NCI-H1092 (cell line): ENCODE data around the gene GATD1.

Source experiments
- DNase-seq: peaks from one replicate; lab custom pipeline; 2025; lab: John Stamatoyannopoulos, UW

GATD1 gene

DNA sequence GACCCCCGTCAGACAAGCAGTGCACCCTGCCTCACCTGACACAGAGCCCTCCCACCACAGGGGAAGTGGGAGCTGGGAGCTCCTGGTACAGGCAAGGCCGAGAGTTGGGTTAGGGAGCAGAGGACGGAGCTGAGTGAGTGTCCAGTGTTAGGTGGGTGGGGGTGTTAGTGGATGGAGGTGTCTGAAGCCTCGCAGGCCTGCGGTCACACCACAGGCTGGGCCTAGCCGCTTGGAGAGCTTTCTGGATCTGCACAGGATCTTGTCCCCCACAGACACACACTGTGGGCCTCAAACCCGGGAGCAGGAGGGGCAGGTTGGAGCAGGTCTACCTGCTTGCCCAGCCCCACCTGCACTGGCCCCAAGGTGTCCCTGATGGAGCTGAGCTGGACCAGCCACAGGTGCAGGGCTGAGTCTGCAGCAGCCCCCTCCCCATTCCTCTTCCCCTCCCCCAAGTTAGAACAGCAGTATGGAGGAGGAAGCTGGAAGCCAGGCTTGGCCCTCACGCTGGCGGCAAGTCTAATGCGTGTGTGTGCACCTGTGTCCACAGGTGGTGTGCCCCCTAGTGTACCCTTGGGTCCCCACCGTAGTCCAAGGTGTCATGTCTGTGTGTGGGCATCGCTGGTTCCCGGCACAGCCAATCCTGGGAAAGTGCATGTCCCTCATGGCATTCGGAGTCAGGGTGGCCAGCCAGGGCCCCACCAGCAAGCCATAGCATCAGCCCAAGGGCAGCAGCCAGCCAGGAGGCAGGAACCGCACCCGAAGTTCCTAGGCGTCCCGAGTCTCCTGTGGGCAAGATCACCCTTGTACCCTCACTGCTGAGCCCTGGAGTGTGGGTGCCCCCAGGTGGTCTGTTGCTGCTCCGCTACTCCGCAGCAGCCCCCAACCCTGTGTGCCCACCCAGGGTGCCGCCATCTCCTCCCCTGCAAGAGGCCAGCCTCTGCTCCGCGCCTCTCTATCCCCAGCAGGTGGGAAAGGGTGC, 2.0 kb upstream of the GATD1 start:
- DNase-seq = no peak

DNA sequence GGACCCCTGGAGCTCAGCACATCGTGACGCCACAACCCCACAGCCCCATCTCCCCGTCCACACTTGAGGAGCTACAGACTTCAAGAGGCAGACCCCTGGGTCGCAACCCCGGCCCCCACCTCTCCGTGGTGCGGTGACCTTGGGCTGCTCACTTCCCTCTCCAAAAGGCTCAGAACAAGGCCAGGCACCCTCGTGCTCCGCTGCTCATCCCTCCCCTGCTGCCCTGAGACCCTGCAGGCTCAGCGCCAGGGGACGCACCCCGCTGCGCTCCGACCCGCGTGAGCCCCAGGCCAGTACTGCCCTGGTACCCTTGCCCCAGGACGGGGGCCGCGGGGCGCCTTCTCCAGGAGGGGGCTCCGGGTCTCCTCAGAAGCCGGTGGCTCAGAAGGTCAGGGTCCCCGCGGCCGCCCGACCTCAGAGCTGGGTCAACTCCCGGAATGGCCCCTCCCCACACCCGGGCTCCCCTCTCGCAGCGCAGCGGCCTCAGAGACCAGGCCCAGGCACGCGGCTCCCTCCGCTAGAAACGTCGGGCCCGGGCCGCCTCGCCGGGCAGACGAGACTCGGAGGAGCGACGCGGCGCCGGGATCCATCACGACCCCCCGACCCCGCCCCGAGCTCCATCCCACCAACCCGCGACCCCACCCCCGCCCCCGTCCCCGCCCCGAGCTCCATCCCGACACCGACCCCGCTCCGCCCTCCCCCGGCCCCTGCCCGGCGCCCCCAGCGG, 563 bp downstream of the GATD1 start:
- no peak for DNase-seq

DNA sequence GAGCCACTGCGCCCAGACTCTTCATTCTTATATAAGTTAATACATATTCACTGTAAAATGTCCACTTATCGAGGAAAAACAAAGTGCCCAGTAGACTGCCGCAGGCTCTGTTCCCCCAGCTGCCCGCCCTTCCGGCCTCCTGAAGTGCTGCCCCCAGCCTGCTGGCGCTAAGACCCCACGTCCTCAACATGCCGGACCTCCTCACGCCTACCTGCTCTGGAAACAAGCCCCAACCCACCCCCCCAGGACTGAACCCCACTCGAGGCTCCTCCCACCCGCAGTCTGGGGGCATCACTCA, 1.1 kb downstream of the GATD1 start:
- DNase-seq = no peak

DNA sequence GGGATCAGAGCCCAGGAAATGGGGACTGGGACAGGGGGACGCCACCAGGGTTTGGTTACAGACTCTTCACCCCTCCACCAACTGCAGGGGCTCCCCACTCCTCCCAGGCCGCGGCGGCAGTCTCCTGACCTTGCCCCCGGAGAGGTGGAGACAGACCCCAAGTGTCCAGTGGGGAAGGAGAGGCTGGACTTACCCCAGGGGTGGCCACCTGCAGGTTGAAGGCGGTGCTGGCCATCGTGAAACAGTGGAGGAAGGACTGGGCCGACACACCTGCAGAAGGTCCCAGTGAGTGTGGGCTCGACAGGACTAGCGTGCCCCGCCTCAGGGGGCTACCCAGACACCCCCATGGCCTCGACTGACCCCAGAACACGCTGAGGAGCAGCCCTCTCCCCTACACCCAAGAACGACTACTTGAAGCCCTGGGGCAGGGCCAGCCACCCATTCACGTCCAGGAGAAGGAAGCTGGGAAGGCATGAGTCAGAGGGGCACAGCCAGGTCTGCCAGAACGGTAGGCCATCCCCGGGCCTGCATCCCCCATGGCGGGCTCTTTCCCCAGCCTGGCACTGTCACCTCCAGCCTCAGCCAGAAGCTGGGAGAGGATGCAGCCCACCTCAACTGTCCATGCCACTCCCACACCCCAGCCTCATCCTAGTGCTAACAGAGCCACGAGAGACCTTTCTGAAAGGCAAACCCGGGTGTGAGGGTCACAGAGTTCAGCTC, 2.3 kb downstream of the GATD1 start:
- DNase-seq = no peak

DNA sequence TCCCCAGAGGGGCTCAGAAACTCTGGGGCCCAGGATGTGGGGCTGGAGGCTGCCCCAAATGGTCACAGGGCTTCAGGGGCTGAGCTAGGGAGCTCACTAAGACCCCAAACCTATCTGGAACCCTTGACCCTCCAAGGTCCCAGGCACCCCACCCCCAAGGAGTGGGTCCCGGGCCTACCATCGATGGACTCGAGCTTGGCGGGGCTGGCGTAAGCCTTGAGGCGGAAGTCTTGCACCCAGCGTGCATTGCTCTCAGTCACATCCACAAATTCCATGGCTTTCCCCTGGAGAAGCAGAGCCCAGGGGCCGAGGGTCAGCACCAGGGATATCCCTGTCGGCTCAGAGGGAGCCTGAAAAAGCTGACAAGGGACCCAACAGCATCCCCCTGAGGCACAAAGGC, 3.5 kb downstream of the GATD1 start:
- no peak for DNase-seq

GRCh38 chr11:773425-773824, 3.9 kb downstream of the GATD1 start:
- DNase-seq = no peak

GRCh38 chr11:772429-773390, 4.6 kb downstream of the GATD1 start:
- no peak for DNase-seq

DNA sequence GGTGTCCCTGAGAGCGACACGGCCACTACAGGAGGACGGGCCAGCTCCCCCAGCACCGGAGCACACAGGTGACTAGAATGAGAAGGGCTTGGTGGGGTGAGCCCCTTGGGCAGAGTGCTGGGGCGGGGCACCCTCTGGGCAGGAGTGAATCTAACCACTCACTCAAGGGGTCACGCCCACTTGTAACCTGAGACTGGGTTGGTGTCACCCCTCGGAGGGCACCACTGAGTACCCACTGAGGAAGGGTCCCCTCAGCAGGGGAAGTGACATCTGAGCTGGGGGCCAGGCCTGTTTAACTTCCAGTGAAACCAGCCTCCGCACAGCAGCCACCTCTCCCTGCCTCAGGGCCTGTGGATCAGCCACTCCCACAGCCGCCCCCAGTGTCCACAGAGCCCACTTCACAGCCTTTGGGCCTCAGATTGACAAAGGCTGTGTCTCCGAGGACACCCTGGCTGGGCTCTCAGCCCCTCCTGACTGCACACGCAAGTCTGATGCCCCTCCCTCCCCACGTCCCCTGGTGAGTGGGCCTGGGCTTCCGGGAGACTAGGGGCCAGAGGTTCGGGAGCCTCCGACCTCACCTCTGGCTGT, 5.6 kb downstream of the GATD1 start:
- DNase-seq = no peak

DNA sequence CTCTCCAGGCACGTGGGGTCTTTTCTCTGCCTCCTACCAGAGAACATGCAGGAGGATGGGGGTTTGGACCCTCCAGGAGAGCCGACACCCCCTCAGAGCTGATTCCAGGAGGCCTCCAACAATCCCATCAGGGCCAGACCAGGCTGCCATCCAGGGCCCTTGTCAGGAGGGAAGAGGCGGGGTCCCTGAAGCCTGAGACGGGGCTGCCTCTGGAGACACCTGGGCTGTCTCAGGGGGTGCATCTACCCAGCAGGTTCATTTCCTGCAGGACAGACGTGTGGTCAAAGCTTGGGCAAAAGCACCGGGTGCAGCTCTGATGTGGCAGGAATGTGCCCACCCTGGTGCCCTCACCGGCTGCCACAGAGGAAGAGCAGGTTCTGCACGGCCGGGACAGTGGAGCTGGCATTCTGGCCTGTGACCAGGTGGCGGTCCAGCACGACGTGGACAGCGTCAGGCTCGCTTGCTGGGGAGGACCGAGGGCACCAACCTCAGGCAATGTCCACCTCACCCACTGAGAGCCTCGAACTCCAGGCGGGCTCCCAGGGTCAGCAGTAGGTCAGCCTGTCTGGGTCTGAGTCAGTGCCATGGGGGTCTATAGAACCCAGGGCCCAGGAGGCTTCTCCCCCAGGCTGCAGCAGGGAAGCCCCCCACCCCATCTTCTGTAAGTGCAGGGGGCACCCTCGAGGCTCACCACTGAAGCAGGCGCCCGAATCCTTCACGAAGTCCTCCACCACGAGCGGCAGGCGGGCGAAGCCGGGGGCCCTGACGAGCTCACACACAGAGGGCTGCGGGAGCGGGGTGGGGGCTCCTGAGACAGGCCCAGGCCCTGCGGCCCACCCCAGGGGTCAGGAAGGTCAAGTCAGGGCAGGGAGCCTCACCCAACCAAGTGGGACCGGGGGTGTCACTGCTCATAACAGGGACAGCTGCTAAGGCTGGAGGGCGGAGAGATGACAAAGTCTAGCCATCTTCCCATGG, 6.4 kb downstream of the GATD1 start:
- DNase-seq = no peak

DNA sequence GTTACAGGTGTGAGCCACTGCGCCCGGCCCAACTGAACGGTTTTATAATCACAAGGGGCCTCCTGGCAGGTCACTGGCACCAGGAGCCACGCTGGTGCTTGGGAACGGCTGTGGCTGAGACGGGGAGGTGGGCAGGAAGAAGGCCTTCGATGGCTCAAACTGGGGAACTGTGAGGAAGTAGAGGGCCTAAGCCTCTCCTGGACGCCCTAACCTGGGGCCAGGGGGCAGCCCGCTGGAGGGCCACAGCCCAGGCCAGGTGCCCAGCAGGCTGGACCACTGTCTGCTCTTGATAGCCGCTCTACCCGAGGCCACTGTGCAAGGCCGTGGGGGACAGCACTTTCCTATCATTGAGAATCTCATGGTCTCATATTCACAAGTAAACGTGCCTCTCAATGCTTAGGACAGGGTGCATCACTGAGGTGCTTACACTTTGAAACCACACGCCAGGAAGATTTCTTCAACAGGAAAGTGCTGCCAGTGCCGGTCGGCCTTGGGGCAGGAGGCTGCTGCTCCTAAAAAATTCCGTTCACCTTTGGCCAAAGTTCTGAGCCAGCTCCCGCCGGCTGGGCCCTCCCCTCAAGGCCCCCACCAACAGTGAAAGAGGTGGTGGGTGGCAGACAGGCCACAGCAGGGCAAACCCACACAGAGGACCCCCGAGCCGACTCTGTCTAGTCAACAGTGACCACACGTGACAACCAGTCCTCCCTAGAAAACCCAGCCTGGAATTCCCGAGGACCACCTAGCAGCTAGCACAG, 7.2 kb downstream of the GATD1 start:
- no peak for DNase-seq

- DNase-seq = no peak
Measured at GRCh38 chr11:767238-767637, 10.0 kb downstream of the GATD1 start.

DNA sequence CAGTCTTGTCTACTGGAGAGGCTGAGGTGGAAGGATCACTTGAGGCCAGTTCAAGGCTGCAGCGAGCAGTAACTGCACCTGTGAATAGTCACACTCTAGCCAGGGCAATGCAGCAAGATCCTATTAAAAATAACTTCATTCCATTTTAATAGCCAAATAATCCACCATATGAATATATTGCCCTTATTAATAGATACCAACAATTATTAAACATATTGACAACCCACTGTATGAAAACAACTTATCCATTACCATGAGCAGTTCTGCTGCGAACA, 10.4 kb downstream of the GATD1 start:
- DNase-seq = no peak

DNA sequence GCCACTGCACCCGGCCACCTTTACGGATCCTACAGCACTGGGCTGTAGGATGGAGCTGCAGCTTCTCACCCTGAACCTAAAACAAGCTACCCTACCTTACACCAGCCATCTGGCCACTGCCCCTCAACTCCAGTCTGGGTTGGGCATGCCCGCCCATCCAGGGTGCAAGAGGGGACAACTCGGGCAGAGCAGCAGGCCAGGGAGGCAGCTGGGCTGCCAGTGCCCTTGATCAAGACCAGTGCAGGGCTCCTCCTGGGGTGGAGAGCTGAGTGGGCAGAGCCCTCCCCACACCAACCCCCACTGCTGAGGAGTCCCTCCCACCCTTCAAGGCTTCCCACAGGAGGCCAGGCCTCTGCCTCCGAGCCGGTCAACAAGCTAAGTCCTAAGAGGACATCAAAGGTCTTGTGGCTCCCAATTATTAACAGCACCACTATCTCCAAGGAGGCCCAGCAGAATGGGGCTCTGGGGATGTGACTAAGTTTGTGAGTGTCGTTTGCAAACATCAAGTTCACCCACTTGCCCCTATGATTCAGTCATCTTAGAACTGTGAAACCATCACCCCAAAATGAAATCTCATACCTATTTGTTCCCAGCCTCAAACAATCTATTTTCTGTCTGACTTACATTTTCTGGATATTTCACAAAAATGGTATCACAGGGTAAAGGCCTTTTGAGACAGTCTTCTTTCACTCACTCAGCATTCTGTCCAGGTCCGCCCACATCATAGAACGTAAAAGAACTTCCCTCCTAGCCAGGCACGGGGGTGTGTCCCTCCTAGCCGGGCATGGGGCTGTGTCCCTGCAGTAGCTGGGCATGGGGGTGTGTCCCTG, 11.0 kb downstream of the GATD1 start:
- DNase-seq = no peak

GRCh38 chr11:765802-766091, 11.5 kb downstream of the GATD1 start:
- DNase-seq = no peak

GRCh38 chr11:765025-765801, 12.1 kb downstream of the GATD1 start:
- no peak for DNase-seq

GRCh38 chr11:764322-765024, 12.8 kb downstream of the GATD1 start:
- no peak for DNase-seq

GRCh38 chr11:763549-764321, 13.6 kb downstream of the GATD1 start:
- no peak for DNase-seq
